AG08395 (cell line): ENCODE results near the gene SELENBP1.
"Not testable (repeated sequence)": the region's sequence is repeated elsewhere in the genome, so short reads cannot be mapped to it uniquely, and the experiment has no call there.

Experiments
- DNase-seq: peaks from one replicate; pipeline ENCODE4 v3.0.0; 2012; ENCODE audit warnings: mixed read lengths, low spot score

The SELENBP1 gene

GRCh38 chr1:151372058-151372934 lies at the start of gene SELENBP1:
Gene SELENBP1, minus strand, starts transcription at chr1:151372705. Its CDS starts 64 bp downstream, at chr1:151372641.
- peak; percentile 80 for DNase-seq

- DNase-seq = no peak
These were observed 47.3 kb upstream of the SELENBP1 start for GRCh38 chr1:151419819-151420218.

DNA sequence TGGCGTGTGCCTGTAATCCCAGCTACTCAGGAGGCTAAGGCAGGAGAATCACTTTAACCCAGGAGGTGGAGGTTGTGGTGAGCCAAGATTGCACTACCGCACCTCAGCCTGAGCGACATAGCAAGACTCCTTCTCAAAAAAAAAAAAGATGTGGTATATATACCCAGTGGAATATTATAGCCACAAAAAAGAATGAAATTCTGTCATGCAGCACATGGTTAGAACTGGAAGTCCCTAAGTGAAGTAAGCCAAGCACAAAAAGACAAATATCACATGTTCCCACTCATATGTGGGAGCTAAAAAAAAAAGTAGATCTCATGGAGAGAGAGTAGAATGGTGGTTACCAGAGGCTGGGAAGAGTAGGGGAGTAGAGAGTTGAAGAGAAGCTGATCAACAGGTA lies 45.6 kb upstream of the SELENBP1 start:
- no peak for DNase-seq

GRCh38 chr1:151416231-151416630 lies 43.7 kb upstream of the SELENBP1 start:
- peak; percentile 27 for DNase-seq

- no peak for DNase-seq
These were observed 39.4 kb upstream of the SELENBP1 start for GRCh38 chr1:151411884-151412283.

DNA sequence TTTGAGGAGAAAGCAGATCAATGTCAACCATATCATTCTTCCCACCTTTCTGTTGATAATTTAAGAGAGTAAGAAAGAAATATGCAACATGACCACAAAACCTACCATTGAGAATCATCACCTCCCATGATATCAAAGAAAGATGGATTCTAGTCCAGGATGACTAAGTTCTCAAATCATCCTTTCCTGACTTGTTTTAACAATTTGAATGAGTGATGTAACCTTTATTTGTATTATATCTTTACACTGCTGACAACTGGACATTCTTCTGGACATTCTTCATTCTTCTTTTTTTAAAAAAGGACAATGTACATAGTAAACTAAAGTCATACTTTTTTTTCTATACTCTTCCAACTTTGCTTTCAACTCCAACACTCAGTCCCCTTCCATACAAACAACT lies 36.4 kb upstream of the SELENBP1 start:
- DNase-seq = no peak

DNA sequence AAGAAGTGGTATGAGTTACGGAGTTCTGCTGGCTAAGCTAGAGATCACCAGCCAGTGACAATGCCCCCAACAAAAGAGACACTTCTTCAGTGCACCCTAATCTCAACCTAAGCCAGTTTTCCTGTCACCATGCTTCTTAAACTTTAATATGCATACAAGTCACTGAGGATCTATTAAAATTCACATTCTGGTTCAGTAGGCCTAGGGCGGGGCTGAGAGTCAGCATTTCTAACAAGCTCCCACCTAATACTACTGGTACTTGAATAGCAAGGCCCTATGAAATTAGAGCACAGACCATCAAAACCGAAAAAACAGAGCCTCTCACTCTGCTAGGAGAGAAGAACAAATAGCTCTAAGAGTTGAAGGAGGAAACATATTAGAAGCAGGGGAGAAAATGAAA lies 34.8 kb upstream of the SELENBP1 start:
- no peak for DNase-seq

GRCh38 chr1:151406176-151406575 lies 33.7 kb upstream of the SELENBP1 start:
- DNase-seq = no peak

- no peak for DNase-seq
These were observed 32.9 kb upstream of the SELENBP1 start for GRCh38 chr1:151405187-151405951.

- no peak for DNase-seq
These were observed 31.1 kb upstream of the SELENBP1 start for GRCh38 chr1:151403612-151404011.

GRCh38 chr1:151402764-151403163 lies 30.3 kb upstream of the SELENBP1 start:
- DNase-seq = no peak

DNA sequence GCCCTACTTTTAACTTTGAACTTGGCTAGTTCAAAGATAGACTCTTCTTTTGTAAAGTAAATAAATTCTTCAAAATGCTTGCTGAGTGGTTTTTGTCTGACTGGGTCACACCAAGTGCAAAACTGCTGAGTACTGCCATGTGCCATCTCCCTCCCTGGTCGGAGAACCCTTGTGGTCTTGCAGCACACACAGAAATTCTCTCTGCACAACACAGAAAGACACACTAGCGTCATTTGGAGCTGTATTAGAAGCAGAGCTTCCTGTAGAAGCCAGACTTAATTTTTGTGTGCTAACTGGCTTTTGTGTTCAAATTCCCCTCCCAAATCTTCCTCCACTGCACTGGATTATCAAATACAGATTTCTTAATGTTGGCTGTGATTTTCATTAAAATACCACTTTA lies 29.4 kb upstream of the SELENBP1 start:
- DNase-seq = no peak

DNA sequence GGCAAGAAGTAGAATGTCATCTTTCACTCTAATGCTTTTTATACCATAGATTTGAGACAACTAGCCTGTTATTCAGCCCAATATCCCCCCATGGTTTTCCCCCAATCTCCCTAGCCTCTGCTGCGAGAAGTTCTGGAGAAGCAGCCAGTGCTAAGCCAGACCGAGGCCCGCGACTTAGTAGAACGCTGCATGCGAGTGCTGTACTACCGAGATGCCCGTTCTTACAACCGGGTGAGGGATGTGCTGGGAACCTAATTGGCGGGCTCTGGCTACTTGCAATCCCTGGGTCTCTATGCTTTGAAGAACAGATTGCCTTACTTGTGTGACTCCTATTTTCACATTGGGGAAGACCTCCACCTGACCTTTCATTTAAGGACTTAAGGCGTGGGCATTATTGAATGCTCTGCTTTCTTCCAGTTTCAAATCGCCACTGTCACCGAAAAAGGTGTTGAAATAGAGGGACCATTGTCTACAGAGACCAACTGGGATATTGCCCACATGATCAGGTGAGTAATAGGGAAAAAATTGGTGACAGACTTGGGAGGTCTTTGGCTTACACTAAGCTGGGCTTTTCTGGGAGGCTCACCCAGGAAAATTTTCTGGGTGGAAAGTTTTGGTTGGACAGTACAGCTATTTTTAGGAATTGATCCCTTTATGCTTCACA lies 28.8 kb upstream of the SELENBP1 start:
- peak; percentile 26 for DNase-seq

DNA sequence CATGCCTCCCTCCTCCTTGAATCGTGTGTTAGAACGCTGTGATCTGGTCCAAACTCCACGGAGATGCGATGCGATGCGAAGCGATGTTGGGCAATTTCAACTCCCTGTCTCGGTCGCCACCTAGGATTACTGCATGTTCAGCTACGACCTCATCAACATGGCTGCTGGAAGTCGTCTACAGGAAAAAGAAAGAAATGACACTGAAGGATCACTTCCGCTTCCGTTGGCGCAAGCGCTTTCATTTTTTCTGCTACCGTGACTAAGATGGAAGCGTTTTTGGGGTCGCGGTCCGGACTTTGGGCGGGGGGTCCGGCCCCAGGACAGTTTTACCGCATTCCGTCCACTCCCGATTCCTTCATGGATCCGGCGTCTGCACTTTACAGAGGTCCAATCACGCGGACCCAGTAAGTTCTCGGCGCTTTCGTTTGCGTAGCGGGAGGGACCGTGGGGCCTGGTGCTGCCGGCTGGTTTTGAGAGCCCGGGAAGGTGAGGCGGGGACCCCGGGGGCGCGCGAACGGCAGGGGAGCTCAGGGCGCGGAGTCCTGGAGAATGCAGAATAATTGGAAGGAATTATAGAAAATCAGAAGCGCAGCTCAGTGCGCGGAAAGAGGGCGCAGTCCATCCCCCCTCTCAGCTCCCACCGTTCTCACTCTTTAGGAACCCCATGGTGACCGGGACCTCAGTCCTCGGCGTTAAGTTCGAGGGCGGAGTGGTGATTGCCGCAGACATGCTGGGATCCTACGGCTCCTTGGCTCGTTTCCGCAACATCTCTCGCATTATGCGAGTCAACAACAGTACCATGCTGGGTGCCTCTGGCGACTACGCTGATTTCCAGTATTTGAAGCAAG lies 27.0 kb upstream of the SELENBP1 start, which contains the start of gene PSMB4:
PSMB4 (plus strand) TSS at position 250 of the 848 bp plus-strand sequence; CDS start at position 265, 15 bp downstream.
- peak; percentile 93 for DNase-seq

DNA sequence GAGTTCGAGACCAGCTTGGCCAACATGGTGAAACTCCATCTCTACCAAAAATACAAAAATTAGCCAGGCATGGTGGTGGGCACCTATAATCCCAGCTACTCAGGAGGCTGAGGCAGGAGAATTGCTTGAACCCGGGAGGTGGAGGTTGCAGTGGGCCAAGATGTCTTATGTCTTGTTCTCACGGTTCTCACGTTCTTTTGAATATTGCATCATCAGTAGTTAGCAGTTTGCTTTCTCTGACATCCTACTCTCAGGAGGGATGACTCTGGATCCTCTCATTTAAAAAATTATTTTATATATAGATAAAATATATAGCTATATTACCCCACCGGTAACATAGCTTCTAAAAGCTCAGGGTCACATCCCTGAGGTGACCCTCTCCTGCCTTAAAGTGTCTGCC lies 23.8 kb upstream of the SELENBP1 start:
- DNase-seq = not testable (repeated sequence)

DNA sequence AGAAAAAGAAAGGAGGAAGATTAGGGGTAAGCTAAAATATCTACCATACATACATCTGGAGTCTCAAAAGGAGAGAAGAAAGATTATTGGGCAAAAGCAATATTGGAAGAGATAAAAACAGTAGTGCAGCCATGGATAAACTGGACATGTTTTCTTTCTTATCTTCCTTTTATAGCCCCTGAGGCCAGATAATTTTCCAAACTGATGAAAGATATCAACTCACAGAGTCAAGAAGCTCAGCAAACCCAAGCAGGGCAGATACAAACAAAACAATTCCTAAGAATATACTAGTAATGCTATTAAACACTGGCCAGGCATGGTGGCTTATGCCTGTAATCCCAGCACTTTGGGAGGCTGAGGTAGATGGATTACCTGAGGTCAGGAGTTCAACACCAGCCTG lies 21.1 kb upstream of the SELENBP1 start:
- no peak for DNase-seq

DNA sequence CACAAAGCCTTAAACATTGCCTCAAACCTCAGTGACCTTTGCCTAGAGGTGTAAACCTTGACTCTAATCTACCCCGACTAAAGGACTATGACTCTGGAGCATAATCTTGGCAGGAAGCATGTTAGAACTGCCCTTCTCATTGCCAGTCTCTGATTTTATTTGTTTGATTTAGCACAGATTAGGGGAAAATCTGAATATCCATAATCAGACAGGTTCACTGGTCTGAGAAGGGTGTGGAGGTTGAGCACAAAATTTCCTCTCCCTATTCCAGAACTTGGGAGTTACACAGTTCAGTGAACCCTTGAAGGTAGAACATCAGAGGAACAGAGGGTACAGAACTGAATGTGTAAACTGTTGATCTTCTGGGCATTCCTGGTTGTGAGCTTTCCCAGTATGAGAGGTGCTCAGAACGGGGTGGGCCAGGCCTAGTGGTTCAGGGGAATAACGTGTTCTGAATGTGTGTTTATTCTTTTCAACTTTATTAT lies 18.6 kb upstream of the SELENBP1 start:
- DNase-seq = no peak

DNA sequence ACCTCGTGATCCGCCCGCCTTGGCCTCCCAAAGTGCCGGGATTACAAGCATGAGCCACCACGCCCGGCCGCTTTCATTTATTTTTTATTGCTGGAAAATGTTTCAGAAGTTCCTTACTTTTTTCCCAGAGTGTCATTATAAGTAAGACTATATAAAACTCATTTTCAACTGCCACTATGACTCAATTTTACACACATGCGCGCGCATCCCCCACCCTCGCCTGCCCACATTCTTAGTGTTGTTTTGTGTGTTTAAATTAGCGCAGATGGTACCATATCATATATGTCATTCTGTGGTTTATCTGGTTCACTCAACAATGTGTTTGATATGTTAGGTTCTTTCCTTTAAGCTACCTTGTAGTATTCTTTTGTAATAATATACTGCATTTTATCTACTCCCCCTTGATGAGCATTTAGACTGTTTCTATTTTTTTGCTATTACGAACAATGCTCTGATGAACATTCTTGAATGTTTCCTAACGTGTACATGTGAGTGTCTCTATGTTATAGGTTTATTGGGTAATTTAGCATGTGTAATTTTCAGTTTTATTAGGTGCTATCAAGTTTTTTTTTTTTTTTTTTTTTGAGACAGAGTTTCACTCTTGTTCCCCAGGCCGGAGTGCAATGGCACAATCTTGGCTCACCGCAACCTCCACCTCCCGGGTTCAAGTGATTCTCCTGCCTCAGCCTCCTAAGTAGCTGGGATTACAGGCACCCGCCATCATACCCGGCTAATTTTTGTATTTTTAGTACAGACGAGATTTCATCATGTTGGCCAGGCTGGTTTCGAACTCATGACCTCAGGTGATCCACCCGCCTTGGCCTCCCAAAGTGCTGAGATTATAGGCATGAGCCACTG lies 17.9 kb upstream of the SELENBP1 start:
- not testable (repeated sequence) for DNase-seq

DNA sequence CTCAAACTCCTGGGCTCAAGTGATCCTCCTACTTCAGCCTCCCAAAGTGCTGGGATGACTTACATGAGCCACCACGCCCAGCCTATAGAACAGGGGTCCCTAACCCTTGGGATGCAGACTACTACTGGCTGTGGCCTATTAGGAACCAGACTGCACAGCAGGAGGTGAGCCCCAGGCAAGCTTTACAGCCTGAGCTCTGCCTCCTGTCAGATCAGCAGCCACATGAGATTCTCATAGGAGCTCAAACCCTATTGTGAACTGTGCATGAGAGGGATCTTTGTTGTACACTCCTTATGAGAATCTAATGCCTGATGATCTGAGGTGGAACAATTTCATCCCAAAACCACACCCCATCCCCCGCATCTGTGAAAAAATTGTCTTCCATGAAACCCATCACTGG lies 13.5 kb upstream of the SELENBP1 start:
- DNase-seq = no peak

DNA sequence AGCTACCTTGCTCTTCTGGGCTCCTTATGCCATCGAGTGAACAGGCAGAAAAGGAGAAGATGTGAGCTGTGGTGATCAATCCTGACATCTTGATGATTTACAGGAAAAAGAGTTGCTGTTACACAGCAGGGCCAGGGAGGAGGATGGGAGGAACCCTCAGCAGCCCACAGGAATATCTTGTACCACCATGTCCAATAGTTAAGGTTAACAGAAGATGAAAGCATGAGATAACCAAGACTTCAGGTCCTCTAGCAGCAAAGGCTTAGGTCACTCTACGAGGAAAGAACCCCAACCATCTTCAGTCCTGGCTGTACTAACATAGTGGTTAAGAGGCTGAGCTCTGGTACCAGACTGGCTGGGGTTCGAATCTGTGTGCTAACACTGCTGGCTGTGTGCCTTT lies 12.1 kb upstream of the SELENBP1 start:
- DNase-seq = no peak
